AG04449 (cell line): ENCODE measurements around the gene PGPEP1.

Experiments
- CTCF ChIA-PET: fragments of 350-600 bp; formaldehyde crosslinking; extraction: SDS; loops from one replicate; lab custom pipeline; 2021; ENCODE audit warnings: antibody characterized with exemption; lab: Yijun Ruan, JAX
- POLR2A ChIA-PET: fragments of 400-600, 350-600 bp; formaldehyde crosslinking; extraction: SDS; loops from one replicate; lab custom pipeline; 2020; ENCODE audit warnings: antibody characterized with exemption, inconsistent platforms; lab: Yijun Ruan, JAX
- DNase-seq: peaks from one replicate; pipeline ENCODE4 v3.0.0-alpha.2; 2010; ENCODE audit warnings: low read depth, low spot score
- H3K4me3 ChIP-seq: 2 replicates; pipeline ENCODE4 v1.5.1; 2011; ENCODE audit warnings: low read depth, mild to moderate bottlenecking, control low read depth, low read length
- CTCF ChIP-seq: IDR thresholded peaks from one replicate; pipeline ENCODE4 v1.5.1; 2011; ENCODE audit warnings: mild to moderate bottlenecking, moderate library complexity, low read length, control low read depth, inconsistent platforms; ENCODE audit not compliant: insufficient read depth; ENCODE audit errors: missing control alignments

Gene PGPEP1

GRCh38 chr19:18406749-18407148, 66.4 kb downstream of the PGPEP1 start:
- POLR2A ChIA-PET, result no interaction called here
- CTCF ChIA-PET, result interaction anchor here (0.7 to 3.8 kb wide), 6 partner anchors 18 to 78 kb away, joined by 3 to 38 read pairs (median 6); no protein-coding TSS in a partner anchor
- H3K4me3 ChIP-seq, result no peak overlapping the region
- DNase-seq, result no peak
- no peak for TF ChIP-seq CTCF

GRCh38 chr19:18408053-18408476, 67.7 kb downstream of the PGPEP1 start:
- ChIA-PET POLR2A (no interaction called here), CTCF (interaction anchor here (1.5 to 2.0 kb wide), 2 partner anchors 10 to 20 kb away, joined by 4 to 6 read pairs; partner anchors contain the start of gene LRRC25)
- no peak for DNase-seq
- H3K4me3 ChIP-seq, result no peak overlapping the region
- TF ChIP-seq CTCF, result peak; percentile 52

GRCh38 chr19:18412610-18413239, 72.3 kb downstream of the PGPEP1 start:
- ChIA-PET POLR2A (interaction anchor here (5.9 kb wide), 1 partner anchor 132 kb away, joined by 42 read pairs; the partner anchor contains the start of gene JUND), CTCF (interaction anchor here (1.1 to 11.8 kb wide), 16 partner anchors 7 to 300 kb away, joined by 3 to 298 read pairs (median 8); partner anchors contain the start of genes GDF15, JUND, LRRC25 and PGPEP1)

GRCh38 chr19:18414504-18415177, 74.2 kb downstream of the PGPEP1 start:
- no peak for DNase-seq
- peak overlapping the region; percentile 44 for H3K4me3 ChIP-seq
- ChIA-PET POLR2A (interaction anchor here (0.6 to 5.9 kb wide), 3 partner anchors 11 to 134 kb away, joined by 3 to 42 read pairs (median 3); partner anchors contain the start of genes JUND and LSM4), CTCF (interaction anchor here (0.6 to 11.8 kb wide), 16 partner anchors 8 to 209 kb away, joined by 3 to 298 read pairs (median 6); partner anchors contain the start of genes GDF15, JUND and PGPEP1)
- no peak for TF ChIP-seq CTCF

More at GRCh38 chr19:18412610-18413239, 72.3 kb downstream of the PGPEP1 start:
- H3K4me3 ChIP-seq, result no peak overlapping the region
- no peak for TF ChIP-seq CTCF
- no peak for DNase-seq

GRCh38 chr19:18415178-18415867, 74.9 kb downstream of the PGPEP1 start:
- TF ChIP-seq CTCF, result no peak
- CTCF ChIA-PET, result interaction anchor here (0.6 to 11.8 kb wide), 16 partner anchors 10 to 209 kb away, joined by 3 to 298 read pairs (median 8); partner anchors contain the start of genes GDF15, JUND and PGPEP1
- H3K4me3 ChIP-seq, result peak overlapping the region; percentile 44
- DNase-seq, result no peak
- POLR2A ChIA-PET, result interaction anchor here (5.9 kb wide), 1 partner anchor 135 kb away, joined by 42 read pairs; the partner anchor contains the start of gene JUND
